Fibroblast of lung (primary cell): Measurements from ENCODE around the gene RAI1.

Source experiments
- EZH2 ChIP-seq: IDR thresholded peaks from 2 replicates; pipeline ENCODE4 v1.5.1; 2012; ENCODE audit warnings: low read length, control low read depth, mild to moderate bottlenecking; ENCODE audit errors: missing control alignments
- TF ChIP-seq, protein P1 (sequence below), 2 donors: IDR thresholded peaks in 1 of 2; conservative IDR thresholded peaks in 1 of 2; 1 replicate in 1 of 2; 2 replicates in 1 of 2; pipeline ENCODE4 v1.5.1; 2011 to 2012; ENCODE audit warnings: low read length in 2 of 2, control low read depth in 1 of 2, inconsistent platforms in 1 of 2, low read depth in 1 of 2, mild to moderate bottlenecking in 1 of 2

DNA sequence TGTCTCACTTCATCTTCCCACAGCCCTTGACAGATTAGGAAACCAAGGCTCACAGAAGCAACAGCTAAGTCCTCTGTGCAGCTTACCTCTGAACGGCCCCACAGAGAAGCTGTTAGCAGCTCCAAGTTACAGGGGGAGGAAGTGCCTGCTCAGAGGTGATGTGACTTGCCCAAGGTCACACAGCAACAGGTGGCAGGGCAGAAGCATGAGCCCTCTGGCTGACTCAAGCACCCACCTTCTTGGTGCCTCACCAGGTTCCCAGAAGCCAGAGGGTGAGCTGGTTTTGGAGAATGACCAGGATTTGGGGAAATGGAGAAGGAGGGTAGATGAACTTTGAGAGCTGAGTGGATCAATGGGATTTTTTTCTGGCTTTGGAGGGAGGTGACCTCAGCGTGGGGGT, 14.0 kb upstream of the RAI1 start:
- TF ChIP-seq, protein P1, sequence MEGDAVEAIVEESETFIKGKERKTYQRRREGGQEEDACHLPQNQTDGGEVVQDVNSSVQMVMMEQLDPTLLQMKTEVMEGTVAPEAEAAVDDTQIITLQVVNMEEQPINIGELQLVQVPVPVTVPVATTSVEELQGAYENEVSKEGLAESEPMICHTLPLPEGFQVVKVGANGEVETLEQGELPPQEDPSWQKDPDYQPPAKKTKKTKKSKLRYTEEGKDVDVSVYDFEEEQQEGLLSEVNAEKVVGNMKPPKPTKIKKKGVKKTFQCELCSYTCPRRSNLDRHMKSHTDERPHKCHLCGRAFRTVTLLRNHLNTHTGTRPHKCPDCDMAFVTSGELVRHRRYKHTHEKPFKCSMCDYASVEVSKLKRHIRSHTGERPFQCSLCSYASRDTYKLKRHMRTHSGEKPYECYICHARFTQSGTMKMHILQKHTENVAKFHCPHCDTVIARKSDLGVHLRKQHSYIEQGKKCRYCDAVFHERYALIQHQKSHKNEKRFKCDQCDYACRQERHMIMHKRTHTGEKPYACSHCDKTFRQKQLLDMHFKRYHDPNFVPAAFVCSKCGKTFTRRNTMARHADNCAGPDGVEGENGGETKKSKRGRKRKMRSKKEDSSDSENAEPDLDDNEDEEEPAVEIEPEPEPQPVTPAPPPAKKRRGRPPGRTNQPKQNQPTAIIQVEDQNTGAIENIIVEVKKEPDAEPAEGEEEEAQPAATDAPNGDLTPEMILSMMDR (conservative IDR thresholded peaks at IDR 0.05 in 1 of 2, IDR thresholded peaks at IDR 0.05 in 1 of 2; ENCODE audit: low read depth in 1 of 2, low read length in 2 of 2): no peak
- TF ChIP-seq EZH2: no peak
